T47D (cell line): ENCODE results near the gene WDR86.

Experiments
- DNase-seq, 2 experiments: peaks; one replicate each; pipeline versions ENCODE4 v3.0.0 to v3.0.0-alpha.2; 2011 to 2012; ENCODE audit warnings: low read depth in 1 of 2, low spot score in 1 of 2
- JUND ChIP-seq: IDR thresholded peaks from 2 replicates; pipeline ENCODE4 v1.6.1; 2012; ENCODE audit warnings: low read depth
- in situ Hi-C: cut with HindIII; loops from 2 replicates; pipeline ENCODE4 v1.10.0; 2016; ENCODE audit warnings: low sequenced_read_pairs, low pct_unique_long_range_greater_than_20kb

Gene WDR86

GRCh38 chr7:151380199-151381097 is 29.4 kb downstream of the WDR86 start:
- in situ Hi-C loops = no loop called here
- TF ChIP-seq JUND = no peak
- DNase-seq = no peak

GRCh38 chr7:151379534-151380198 is 30.2 kb downstream of the WDR86 start:
- no peak for DNase-seq
- in situ Hi-C loops = no loop called here
- TF ChIP-seq JUND = no peak

- in situ Hi-C loops = no loop called here
- TF ChIP-seq JUND = no peak
- DNase-seq = no peak
Measured at GRCh38 chr7:151379193-151379520, 30.7 kb downstream of the WDR86 start.

- no peak for DNase-seq
- in situ Hi-C loops = no loop called here
- no peak for TF ChIP-seq JUND
Measured at GRCh38 chr7:151378496-151379192, 31.2 kb downstream of the WDR86 start.

- no peak for TF ChIP-seq JUND
- no peak for DNase-seq
- in situ Hi-C loops = no loop called here
Measured at GRCh38 chr7:151378011-151378410, 31.8 kb downstream of the WDR86 start.

GRCh38 chr7:151377406-151377805 is 32.4 kb downstream of the WDR86 start:
- in situ Hi-C loops = no loop called here
- DNase-seq = no peak
- TF ChIP-seq JUND = no peak

GRCh38 chr7:151376218-151376902 is 33.5 kb downstream of the WDR86 start:
- TF ChIP-seq JUND = no peak
- in situ Hi-C loops = no loop called here
- no peak for DNase-seq

GRCh38 chr7:151375530-151376217 is 34.2 kb downstream of the WDR86 start:
- no peak for DNase-seq
- TF ChIP-seq JUND = no peak
- in situ Hi-C loops = no loop called here

GRCh38 chr7:151374726-151375125 is 35.1 kb downstream of the WDR86 start:
- no peak for DNase-seq
- in situ Hi-C loops = no loop called here
- TF ChIP-seq JUND = no peak

GRCh38 chr7:151374139-151374538 is 35.7 kb downstream of the WDR86 start:
- no peak for TF ChIP-seq JUND
- DNase-seq = no peak
- in situ Hi-C loops = no loop called here

- in situ Hi-C loops = no loop called here
- no peak for DNase-seq
- TF ChIP-seq JUND = no peak
Measured at GRCh38 chr7:151373599-151373998, 36.2 kb downstream of the WDR86 start.
